GM21526 (cell line): ENCODE results near the gene RNF13.
"Not testable (repeated sequence)": the region's sequence is repeated elsewhere in the genome, so short reads cannot be mapped to it uniquely, and the experiment has no call there.

Experiments used
- ATAC-seq: cut with Tn5 transposase; IDR thresholded peaks from one replicate; pipeline ENCODE4 v1.9.1; 2021; ENCODE audit warnings: moderate library complexity; ENCODE audit not compliant: unreplicated experiment, low FRiP score

Gene RNF13

DNA sequence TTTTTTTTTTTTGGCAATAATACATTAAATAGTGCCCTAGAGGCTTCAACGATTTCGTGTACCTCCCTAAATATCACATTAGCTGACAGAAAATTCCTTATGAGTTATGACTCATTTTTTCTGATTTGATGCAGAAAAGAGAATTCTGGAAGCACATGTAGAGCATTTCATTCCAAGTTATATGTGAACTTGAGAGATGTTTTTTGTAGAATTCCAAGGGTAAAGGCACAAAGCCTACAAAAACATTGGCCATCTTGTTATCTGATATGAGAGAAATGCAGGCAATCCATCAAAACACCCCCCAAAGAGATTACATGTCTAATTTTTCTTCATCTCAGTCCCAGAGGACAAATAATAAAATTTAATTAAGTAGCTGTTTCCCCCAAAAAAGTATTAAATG lies 164.4 kb downstream of the RNF13 start:
- no peak for ATAC-seq

GRCh38 chr3:149981979-149982378 lies 169.0 kb downstream of the RNF13 start:
- ATAC-seq, result not testable (repeated sequence)

DNA sequence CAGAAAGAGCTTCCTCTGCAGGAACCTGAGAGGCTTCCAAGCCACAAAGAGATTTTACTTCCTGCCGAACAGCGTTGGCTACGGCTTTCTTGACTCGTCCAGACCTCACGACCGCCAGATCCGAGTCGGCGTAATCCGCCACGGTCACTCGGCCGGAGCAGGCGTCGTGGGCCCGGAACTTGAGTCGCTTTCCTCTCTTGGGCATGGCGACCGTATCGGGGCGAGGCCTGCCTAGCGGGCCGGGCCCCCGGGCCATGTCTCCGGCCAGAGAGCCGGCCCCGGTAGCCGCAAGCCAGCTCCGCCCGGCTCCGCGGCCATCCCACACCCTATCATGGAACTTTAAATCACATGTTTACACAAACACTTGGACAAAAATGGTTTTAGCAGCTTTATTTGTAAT lies 170.0 kb downstream of the RNF13 start:
- ATAC-seq, result not testable (repeated sequence)

- ATAC-seq, result no peak
Measured at GRCh38 chr3:149983628-149984027, 170.6 kb downstream of the RNF13 start.

- no peak for ATAC-seq
Measured at GRCh38 chr3:149989307-149989706, 176.3 kb downstream of the RNF13 start.

DNA sequence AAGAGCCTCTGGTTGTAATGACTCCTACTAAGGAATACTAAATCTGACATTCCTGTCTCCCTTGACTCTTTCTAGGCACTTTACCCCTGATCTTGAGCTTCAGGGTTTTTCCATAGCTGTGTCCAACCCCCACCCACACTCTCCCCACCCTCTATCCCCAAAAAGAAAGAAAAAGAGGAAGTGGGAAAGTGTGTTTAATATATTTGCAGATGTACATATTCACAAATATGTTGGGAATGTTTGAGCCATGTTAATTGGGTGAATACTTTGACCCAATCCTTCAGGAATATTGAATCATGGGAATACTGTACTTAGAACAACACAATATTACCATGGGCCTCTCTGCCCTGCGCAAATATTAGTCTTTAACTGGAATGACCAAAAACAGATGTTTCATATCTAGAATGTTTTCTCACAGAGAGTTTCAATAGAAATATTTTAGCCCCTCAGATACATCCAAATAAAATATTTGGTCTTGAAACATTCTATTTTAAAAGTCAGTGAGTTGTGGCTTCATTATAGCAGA lies 177.5 kb downstream of the RNF13 start:
- no peak for ATAC-seq

DNA sequence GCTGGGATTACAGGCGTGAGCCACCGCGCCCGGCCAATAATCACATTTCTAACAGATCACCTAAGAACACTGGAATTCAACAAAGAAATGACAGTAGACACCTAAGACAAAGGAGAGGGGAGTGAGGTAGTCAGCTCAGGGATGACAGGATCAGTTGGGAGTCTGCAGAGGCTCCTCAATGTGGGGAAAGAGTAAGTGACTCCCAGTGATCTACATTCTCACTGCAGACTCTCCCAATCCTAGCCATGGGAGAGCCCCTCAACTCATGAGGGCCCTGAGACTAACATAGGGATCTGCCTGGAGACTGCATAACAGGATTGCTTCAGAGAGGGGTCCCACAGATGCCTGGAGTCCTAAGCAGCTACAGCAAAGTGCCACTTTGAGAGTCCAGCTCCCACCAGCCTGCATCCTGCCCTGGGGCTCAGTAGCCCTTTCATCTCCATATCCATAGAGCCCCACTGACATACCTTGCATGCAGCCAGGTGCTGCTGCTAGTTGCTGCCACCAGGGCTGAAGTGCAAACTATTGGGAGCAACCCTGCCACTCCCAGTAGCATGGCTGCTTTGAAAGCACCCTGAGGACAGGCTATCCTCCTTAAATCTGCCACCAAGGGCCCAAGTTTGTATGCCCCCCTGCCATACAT lies 179.5 kb downstream of the RNF13 start:
- ATAC-seq, result no peak

- no peak for ATAC-seq
Measured at GRCh38 chr3:149998946-149999345, 185.9 kb downstream of the RNF13 start.

DNA sequence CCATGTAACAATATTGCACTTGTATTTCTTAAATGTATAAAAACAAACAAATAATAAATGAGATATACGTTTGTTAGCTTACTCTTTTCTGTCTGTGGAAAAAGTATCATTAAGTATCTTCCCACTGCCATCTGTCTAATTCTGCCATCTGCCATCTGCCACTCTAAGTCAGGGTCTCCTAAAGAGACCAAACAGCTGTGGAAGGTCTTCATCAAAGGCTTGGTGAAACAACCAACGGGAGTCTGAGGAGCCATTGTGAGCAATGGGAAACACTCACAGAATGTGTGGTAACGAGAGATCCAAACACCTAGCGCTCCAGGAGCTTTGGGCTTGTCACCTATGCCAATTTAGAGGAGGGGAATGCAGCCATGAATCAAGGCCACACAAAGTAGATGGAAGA lies 186.4 kb downstream of the RNF13 start:
- no peak for ATAC-seq

- no peak for ATAC-seq
Measured at GRCh38 chr3:150000641-150001040, 187.6 kb downstream of the RNF13 start.

GRCh38 chr3:150005243-150006112 lies 192.5 kb downstream of the RNF13 start:
- no peak for ATAC-seq

DNA sequence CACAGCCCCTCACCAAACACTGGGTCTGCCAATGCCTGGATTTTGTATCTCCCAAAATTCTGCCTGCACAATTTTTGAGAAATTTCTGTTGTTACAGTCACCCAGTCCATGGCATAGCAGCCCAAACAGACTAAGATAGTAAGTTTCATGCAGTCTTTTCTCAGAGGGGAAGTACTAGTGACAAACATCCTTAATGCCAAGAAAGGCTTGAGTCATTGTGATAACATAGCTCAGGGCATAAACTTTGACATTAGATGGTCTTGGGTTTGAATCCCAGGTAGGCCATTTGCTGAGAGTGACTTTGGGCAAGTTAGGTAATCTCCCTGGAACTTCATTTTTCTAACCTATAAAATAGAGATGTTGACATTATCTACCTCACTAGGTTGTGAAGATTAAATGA lies 193.8 kb downstream of the RNF13 start:
- no peak for ATAC-seq
